Keratinocyte (primary cell): Measurements from ENCODE around the gene ZNF142. TPM values are rescaled to one million over a fixed set of nuclear protein-coding genes. Genes with fewer than 3 reads are reported as not detected.

Experiments
- DNase-seq: peaks from one replicate; pipeline ENCODE4 v3.0.0-alpha.2; 2011; ENCODE audit warnings: low read depth, missing footprints, low spot score
- FAIRE-seq: peaks from 2 replicates; lab custom pipeline; 2011; peaks lifted over from hg19 to GRCh38; lab: Jason Lieb, UNC
- H2AFZ ChIP-seq: 2 replicates; pipeline ENCODE4 v1.6.0; 2012; ENCODE audit warnings: low read length, control low read depth, inconsistent platforms; ENCODE audit not compliant: control insufficient read depth
- H3K27ac ChIP-seq: 2 replicates; pipeline ENCODE4 v1.5.1; 2011; ENCODE audit warnings: low read length; ENCODE audit not compliant: control insufficient read depth, insufficient read depth
- H3K27me3 ChIP-seq: 3 replicates; pipeline ENCODE4 v1.6.0; 2011; ENCODE audit warnings: low read length; ENCODE audit not compliant: control insufficient read depth, insufficient read depth; ENCODE audit errors: extremely low read depth
- H3K36me3 ChIP-seq, 2 experiments: 2 replicates in 1 of 2; 3 replicates in 1 of 2; pipeline ENCODE4 v1.5.1; 2011; ENCODE audit warnings: low read length in 2 of 2, mild to moderate bottlenecking in 1 of 2; ENCODE audit not compliant: control insufficient read depth in 2 of 2, insufficient read depth in 2 of 2; ENCODE audit errors: extremely low read depth in 1 of 2
- H3K4me1 ChIP-seq: 3 replicates; pipeline ENCODE4 v1.5.1; 2011; ENCODE audit warnings: low read length; ENCODE audit not compliant: control insufficient read depth, insufficient read depth; ENCODE audit errors: extremely low read depth
- H3K4me2 ChIP-seq: 3 replicates; pipeline ENCODE4 v1.6.0; 2011; ENCODE audit warnings: low read depth, low read length; ENCODE audit not compliant: control insufficient read depth, insufficient read depth; ENCODE audit errors: extremely low read depth
- H3K4me3 ChIP-seq, 3 experiments: fragments of 200-600 bp in 1 of 3; sonication (generic) in 1 of 3; 2 replicates in 2 of 3; 3 replicates in 1 of 3; pipeline ENCODE4 v1.5.1; 2011 to 2016; ENCODE audit warnings: low read length in 3 of 3, mild to moderate bottlenecking in 3 of 3, control low read depth in 2 of 3, inconsistent platforms in 1 of 3, low read depth in 1 of 3, mixed read lengths in 1 of 3, mixed run types in 1 of 3, moderate library complexity in 1 of 3; ENCODE audit not compliant: control insufficient read depth in 2 of 3, insufficient read depth in 2 of 3; ENCODE audit errors: extremely low read depth in 1 of 3
- H3K79me2 ChIP-seq: 2 replicates; pipeline ENCODE4 v1.6.0; 2012; ENCODE audit warnings: low read length; ENCODE audit not compliant: control insufficient read depth, insufficient read depth
- H3K9ac ChIP-seq: 3 replicates; pipeline ENCODE4 v1.6.0; 2011; ENCODE audit warnings: low read length; ENCODE audit not compliant: control insufficient read depth, insufficient read depth; ENCODE audit errors: extremely low read depth
- H3K9me1 ChIP-seq: 3 replicates; pipeline ENCODE4 v1.6.0; 2011; ENCODE audit warnings: low read length; ENCODE audit not compliant: control insufficient read depth, insufficient read depth; ENCODE audit errors: extremely low read depth
- H3K9me3 ChIP-seq: 2 replicates; pipeline ENCODE4 v1.5.1; 2012; ENCODE audit warnings: low read depth, low read length; ENCODE audit not compliant: control insufficient read depth
- H4K20me1 ChIP-seq: 3 replicates; pipeline ENCODE4 v1.6.0; 2011; ENCODE audit warnings: low read length; ENCODE audit not compliant: control insufficient read depth, insufficient read depth; ENCODE audit errors: extremely low read depth
- CTCF ChIP-seq, 3 experiments: IDR thresholded peaks in 1 of 3; conservative IDR thresholded peaks in 1 of 3; optimal IDR thresholded peaks in 1 of 3; 2 replicates in 2 of 3; 3 replicates in 1 of 3; pipeline versions ENCODE3 to v1.5.1; 2011; ENCODE audit warnings: low read length in 3 of 3, mild to moderate bottlenecking in 3 of 3, moderate library complexity in 2 of 3, control low read depth in 1 of 3, inconsistent platforms in 1 of 3; ENCODE audit not compliant: insufficient read depth in 2 of 3; ENCODE audit errors: extremely low read depth in 1 of 3
- EZH2 ChIP-seq: IDR thresholded peaks from one replicate; pipeline ENCODE4 v1.6.1; 2012; ENCODE audit warnings: inconsistent platforms, mild to moderate bottlenecking, low read length, moderate library complexity
- dilution Hi-C: fragments of 300-500 bp; cut with MboI; formaldehyde crosslinking; loops from one replicate; pipeline ENCODE4 v1.7.0; 2020; ENCODE audit warnings: low sequenced_read_pairs; ENCODE audit not compliant: extremely low pct_ligation_motif_present
- polyA plus RNA-seq, 5 experiments: library from polyadenylated mRNA; depleted of rRNA in 3 of 5; stranded (reverse) in 3 of 5; stranded (forward) in 1 of 5; unstranded in 1 of 5; fragments of >200 nt; gene quantifications; 1 replicate in 1 of 5; 2 replicates in 3 of 5; 3 replicates in 1 of 5; pipeline versions ENCODE4 v1.2.1 to v1.2.3, GENCODE V29; 2011 to 2012; ENCODE audit warnings: missing spikeins in 2 of 5, low read depth in 1 of 5, low replicate concordance in 1 of 5

ZNF142 gene
- polyA plus RNA-seq, 1 donor (not counting 4 experiments of a cell fraction or from before 2014, with no cell fraction given): 4.5 TPM

DNA sequence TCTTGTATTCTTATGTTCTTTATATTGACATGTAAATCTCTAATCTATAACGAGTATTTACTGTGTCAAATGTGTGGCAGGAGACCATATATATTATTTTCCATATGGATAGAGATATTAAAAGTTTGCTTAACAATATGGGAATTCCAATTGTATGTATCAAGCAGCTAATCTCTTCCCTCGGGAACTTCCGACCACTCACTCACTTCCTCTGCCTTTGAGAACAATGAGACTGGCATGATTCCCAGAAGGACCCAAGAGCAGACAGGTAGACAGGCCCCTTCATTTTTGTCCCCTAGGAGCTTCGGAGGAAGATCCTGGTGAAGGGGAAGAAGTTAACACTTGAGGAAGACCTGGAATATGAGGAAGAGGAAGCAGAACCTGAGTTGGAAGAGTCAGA, 27.6 kb downstream of the ZNF142 start:
- Histone ChIP-seq H2AFZ (no peak overlapping the region), H3K27ac (peak overlapping the region; percentile 47), H3K79me2 (no peaks in the 10 kb centered on the region), H3K27me3 (no peaks in the 10 kb centered on the region), H3K4me3 (peak overlapping the region in 1 of 3 experiments; percentile 34), H3K4me2 (peak overlapping the region; percentile 59), H3K4me1 (peaks cover 15% of the 10 kb centered on the region), H3K9me1 (no peaks in the 10 kb centered on the region), H3K9me3 (no peaks in the 10 kb centered on the region), H4K20me1 (no peaks in the 10 kb centered on the region), H3K9ac (no peak overlapping the region), H3K36me3 (peaks cover 20 to 23% of the 10 kb centered on the region in 2 experiments)
- TF ChIP-seq EZH2 (no peak), CTCF (optimal IDR thresholded peaks at IDR 0.05 in 1 of 3, IDR thresholded peaks at IDR 0.05 in 1 of 3, conservative IDR thresholded peaks at IDR 0.05 in 1 of 3; ENCODE audit: extremely low read depth in 1 of 3, insufficient read depth in 2 of 3, low read length in 3 of 3) (no peak)
- no peak for DNase-seq
- FAIRE-seq: peak; percentile 88
- dilution Hi-C loops: no loop called here

DNA sequence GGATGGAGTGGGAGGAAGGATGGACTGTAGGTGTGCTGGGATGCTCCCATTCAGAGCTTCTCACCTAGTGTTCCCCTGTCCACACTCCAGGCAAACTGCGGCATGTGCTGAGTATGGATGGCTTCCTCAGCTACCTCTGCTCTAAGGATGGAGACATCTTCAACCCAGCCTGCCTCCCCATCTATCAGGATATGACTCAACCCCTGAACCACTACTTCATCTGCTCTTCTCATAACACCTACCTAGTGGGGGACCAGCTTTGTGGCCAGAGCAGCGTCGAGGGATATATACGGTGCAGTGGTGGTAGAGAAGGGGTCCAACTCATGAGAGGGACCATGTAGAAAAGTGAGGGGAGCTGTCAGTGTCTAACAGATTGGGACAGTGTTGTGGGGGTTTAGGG, 31.5 kb downstream of the ZNF142 start:
- dilution Hi-C loops: no loop called here
- no peak overlapping the region for H3K9ac ChIP-seq
- no peak for TF ChIP-seq EZH2
- no peak for TF ChIP-seq CTCF (optimal IDR thresholded peaks at IDR 0.05 in 1 of 3, IDR thresholded peaks at IDR 0.05 in 1 of 3, conservative IDR thresholded peaks at IDR 0.05 in 1 of 3; ENCODE audit: extremely low read depth in 1 of 3, insufficient read depth in 2 of 3, low read length in 3 of 3)
- DNase-seq: no peak
- peaks cover 0 to 3% of the 10 kb centered on the region in 2 experiments for H3K36me3 ChIP-seq
- peaks cover 18% of the 10 kb centered on the region for H3K4me1 ChIP-seq
- H3K9me3 ChIP-seq: no peaks in the 10 kb centered on the region
- H3K79me2 ChIP-seq: no peaks in the 10 kb centered on the region
- no peak for FAIRE-seq
- no peak overlapping the region for H3K4me2 ChIP-seq
- H3K9me1 ChIP-seq: no peaks in the 10 kb centered on the region
- H3K27ac ChIP-seq: no peak overlapping the region
- no peaks in the 10 kb centered on the region for H4K20me1 ChIP-seq
- no peaks in the 10 kb centered on the region for H3K27me3 ChIP-seq
- no peak overlapping the region for H2AFZ ChIP-seq
- H3K4me3 ChIP-seq: no peak overlapping the region
